Caco-2 (cell line): ENCODE results near the gene PLCXD1. TPM values are rescaled to one million over a fixed set of nuclear protein-coding genes. Genes with fewer than 3 reads are reported as not detected.

Experiments
- BruUV-seq: library from RNA; stranded (reverse); fragments of 400-500 nt; replicated peaks from 2 replicates; lab custom pipeline; 2021; lab: Mats Ljungman, UMichigan
- CTCF ChIA-PET: fragments of 300-600 bp; sonication (Branson Sonifier 250); formaldehyde crosslinking; loops from one replicate; lab custom pipeline; 2022; ENCODE audit warnings: antibody characterized with exemption; lab: Charles Lee
- POLR2A ChIA-PET: fragments of 300-600 bp; sonication (Branson Sonifier 250); formaldehyde crosslinking; loops from one replicate; lab custom pipeline; 2022; ENCODE audit warnings: antibody characterized with exemption; lab: Charles Lee
- DNase-seq, 2 experiments: peaks; one replicate each; pipeline versions ENCODE4 v3.0.0 to v3.0.0-alpha.2; 2020 to 2022
- H3K27me3 ChIP-seq: replicated peaks from 2 replicates; pipeline ENCODE4 v1.6.0; 2011; ENCODE audit warnings: low read length; ENCODE audit not compliant: control insufficient read depth, insufficient read depth
- H3K36me3 ChIP-seq: 2 replicates; pipeline ENCODE4 v1.5.1; 2011; ENCODE audit warnings: low read length; ENCODE audit not compliant: control insufficient read depth, insufficient read depth
- H3K4me1 ChIP-seq: fragments of 250-450 bp; sonication (Bioruptor Pico); 2 replicates; pipeline ENCODE4 v1.5.1; 2020; ENCODE audit warnings: mild to moderate bottlenecking
- H3K4me3 ChIP-seq: 2 replicates; pipeline ENCODE4 v1.5.1; 2011; ENCODE audit warnings: low read depth, mild to moderate bottlenecking, control low read depth, low read length
- H3K9me3 ChIP-seq: fragments of 250-450 bp; sonication (Bioruptor Pico); 2 replicates; pipeline ENCODE4 v1.5.1; 2020; ENCODE audit warnings: mild to moderate bottlenecking, moderate library complexity
- H3K27ac Mint-ChIP-seq: one replicate; pipeline ENCODE4 v1.8.0; 2022; ENCODE audit warnings: mixed read lengths; ENCODE audit not compliant: unreplicated experiment
- H3K27me3 Mint-ChIP-seq: one replicate; pipeline ENCODE4 v1.8.0; 2022; ENCODE audit warnings: mixed read lengths; ENCODE audit not compliant: insufficient read depth, unreplicated experiment
- H3K36me3 Mint-ChIP-seq: one replicate; pipeline ENCODE4 v1.8.0; 2022; ENCODE audit warnings: mild to moderate bottlenecking, mixed read lengths; ENCODE audit not compliant: insufficient read depth, unreplicated experiment
- H3K4me1 Mint-ChIP-seq: one replicate; pipeline ENCODE4 v1.8.0; 2022; ENCODE audit warnings: low read depth, mixed read lengths; ENCODE audit not compliant: unreplicated experiment
- H3K4me3 Mint-ChIP-seq: one replicate; pipeline ENCODE4 v1.8.0; 2022; ENCODE audit warnings: mild to moderate bottlenecking, moderate library complexity, mixed read lengths; ENCODE audit not compliant: unreplicated experiment
- H3K9me3 Mint-ChIP-seq: one replicate; pipeline ENCODE4 v1.8.0; 2022; ENCODE audit warnings: mixed read lengths; ENCODE audit not compliant: unreplicated experiment
- intact Hi-C: fragments of 100-400 bp; cut with micrococcal nuclease; formaldehyde crosslinking; loops from one replicate; pipeline ENCODE4 v1.10.0; 2022; ENCODE audit not compliant: unreplicated experiment
- total RNA-seq: library from RNA; stranded (reverse); gene quantifications from 2 replicates; pipeline ENCODE4 v1.2.3, GENCODE V29; 2022
- TF ChIP-seq, protein P1 (sequence below), 2 experiments: fragments of 200-600 bp in 1 of 2; IDR thresholded peaks; 1 replicate in 1 of 2; 2 replicates in 1 of 2; pipeline versions ENCODE4 v1.5.1 to v1.8.0; 2011 to 2022; ENCODE audit warnings: antibody characterized with exemption in 1 of 2, control low read depth in 1 of 2, inconsistent platforms in 1 of 2, low read depth in 1 of 2, low read length in 1 of 2, mild to moderate bottlenecking in 1 of 2, moderate library complexity in 1 of 2; ENCODE audit not compliant: insufficient read depth in 1 of 2, severe bottlenecking in 1 of 2, unreplicated experiment in 1 of 2

The PLCXD1 gene
- total RNA-seq, 1 experiment from 2014 or later, result 53.9 TPM

GRCh38 chrX:311156-312129, 30.3 kb downstream of the PLCXD1 start:
- TF ChIP-seq, protein P1, sequence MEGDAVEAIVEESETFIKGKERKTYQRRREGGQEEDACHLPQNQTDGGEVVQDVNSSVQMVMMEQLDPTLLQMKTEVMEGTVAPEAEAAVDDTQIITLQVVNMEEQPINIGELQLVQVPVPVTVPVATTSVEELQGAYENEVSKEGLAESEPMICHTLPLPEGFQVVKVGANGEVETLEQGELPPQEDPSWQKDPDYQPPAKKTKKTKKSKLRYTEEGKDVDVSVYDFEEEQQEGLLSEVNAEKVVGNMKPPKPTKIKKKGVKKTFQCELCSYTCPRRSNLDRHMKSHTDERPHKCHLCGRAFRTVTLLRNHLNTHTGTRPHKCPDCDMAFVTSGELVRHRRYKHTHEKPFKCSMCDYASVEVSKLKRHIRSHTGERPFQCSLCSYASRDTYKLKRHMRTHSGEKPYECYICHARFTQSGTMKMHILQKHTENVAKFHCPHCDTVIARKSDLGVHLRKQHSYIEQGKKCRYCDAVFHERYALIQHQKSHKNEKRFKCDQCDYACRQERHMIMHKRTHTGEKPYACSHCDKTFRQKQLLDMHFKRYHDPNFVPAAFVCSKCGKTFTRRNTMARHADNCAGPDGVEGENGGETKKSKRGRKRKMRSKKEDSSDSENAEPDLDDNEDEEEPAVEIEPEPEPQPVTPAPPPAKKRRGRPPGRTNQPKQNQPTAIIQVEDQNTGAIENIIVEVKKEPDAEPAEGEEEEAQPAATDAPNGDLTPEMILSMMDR (IDR thresholded peaks at IDR 0.05; ENCODE audit: insufficient read depth in 1 of 2, low read depth in 1 of 2, low read length in 1 of 2, severe bottlenecking in 1 of 2, unreplicated experiment in 1 of 2), result no peak
- Histone ChIP-seq H3K9me3 (no peaks in the 10 kb centered on the region), H3K36me3 (peaks cover 12% of the 10 kb centered on the region), H3K4me3 (no peak overlapping the region), H3K4me1 (no peaks in the 10 kb centered on the region), H3K27me3 (no peaks in the 10 kb centered on the region)
- peaks cover 69% of the 10 kb centered on the region for H3K36me3 Mint-ChIP-seq
- no peaks in the 10 kb centered on the region for H3K27me3 Mint-ChIP-seq
- DNase-seq, result no peak
- no peak overlapping the region for H3K4me3 Mint-ChIP-seq
- no peaks in the 10 kb centered on the region for H3K9me3 Mint-ChIP-seq
- intact Hi-C loops, result no loop called here
- no peak overlapping the region for H3K27ac Mint-ChIP-seq
- H3K4me1 Mint-ChIP-seq, result no peaks in the 10 kb centered on the region
- ChIA-PET POLR2A (no interaction called here), CTCF (no interaction called here)
- BruUV-seq, result no TSS peak

GRCh38 chrX:312621-313331, 31.6 kb downstream of the PLCXD1 start:
- ChIA-PET CTCF (no interaction called here), POLR2A (no interaction called here)
- no peak overlapping the region for H3K4me3 Mint-ChIP-seq
- H3K4me1 Mint-ChIP-seq, result no peaks in the 10 kb centered on the region
- DNase-seq, result no peak
- intact Hi-C loops, result no loop called here
- no peaks in the 10 kb centered on the region for H3K9me3 Mint-ChIP-seq
- Histone ChIP-seq H3K4me1 (no peaks in the 10 kb centered on the region), H3K4me3 (no peak overlapping the region), H3K36me3 (peaks cover 10% of the 10 kb centered on the region), H3K9me3 (no peaks in the 10 kb centered on the region), H3K27me3 (no peaks in the 10 kb centered on the region)
- H3K36me3 Mint-ChIP-seq, result peaks cover 62% of the 10 kb centered on the region
- TF ChIP-seq, protein P1 (IDR thresholded peaks at IDR 0.05; ENCODE audit: insufficient read depth in 1 of 2, low read depth in 1 of 2, low read length in 1 of 2, severe bottlenecking in 1 of 2, unreplicated experiment in 1 of 2), result no peak
- BruUV-seq, result no TSS peak
- no peak overlapping the region for H3K27ac Mint-ChIP-seq
- H3K27me3 Mint-ChIP-seq, result no peaks in the 10 kb centered on the region

GRCh38 chrX:313546-313945, 32.4 kb downstream of the PLCXD1 start:
- BruUV-seq, result no TSS peak
- no peaks in the 10 kb centered on the region for H3K27me3 ChIP-seq
- H3K4me1 ChIP-seq, result no peaks in the 10 kb centered on the region
- no peak overlapping the region for H3K4me3 Mint-ChIP-seq
- no peak overlapping the region for H3K4me3 ChIP-seq
- peaks cover 10% of the 10 kb centered on the region for H3K36me3 ChIP-seq
- no peak for DNase-seq
- H3K27me3 Mint-ChIP-seq, result no peaks in the 10 kb centered on the region
- ChIA-PET CTCF (no interaction called here), POLR2A (no interaction called here)
- intact Hi-C loops, result no loop called here
- TF ChIP-seq, protein P1 (IDR thresholded peaks at IDR 0.05; ENCODE audit: insufficient read depth in 1 of 2, low read depth in 1 of 2, low read length in 1 of 2, severe bottlenecking in 1 of 2, unreplicated experiment in 1 of 2), result no peak
- peaks cover 62% of the 10 kb centered on the region for H3K36me3 Mint-ChIP-seq
- no peaks in the 10 kb centered on the region for H3K9me3 Mint-ChIP-seq
- H3K4me1 Mint-ChIP-seq, result no peaks in the 10 kb centered on the region
- no peak overlapping the region for H3K27ac Mint-ChIP-seq
- no peaks in the 10 kb centered on the region for H3K9me3 ChIP-seq
